ENCODE results near the gene GALNT14.

Gene GALNT14

DNA sequence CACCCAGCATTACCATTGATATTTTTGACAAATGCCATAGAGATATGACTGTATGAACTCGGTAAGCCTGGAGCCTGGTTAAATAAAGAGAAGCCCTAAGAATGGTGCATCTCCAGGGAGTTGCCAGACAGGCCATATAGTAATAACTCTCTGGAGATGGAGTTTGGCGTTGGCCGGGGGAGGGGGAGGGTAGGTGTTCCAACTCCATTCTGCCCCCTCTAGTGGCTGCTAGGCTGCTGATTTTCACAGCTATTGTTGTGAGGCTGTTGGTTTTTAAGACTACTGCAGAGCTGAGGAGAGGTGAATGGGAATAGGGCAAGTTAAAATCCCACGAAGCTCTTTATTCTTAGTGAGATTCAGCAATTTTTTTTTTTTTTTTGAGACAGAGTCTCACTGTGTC, 99.9 kb downstream of the GALNT14 start:
- Histone ChIP-seq H4K20me1 (ENCODE audit: insufficient read depth, low read length, poor library complexity, severe bottlenecking) (no peaks in the 10 kb centered on the region), H3K27me3 (ENCODE audit: insufficient read depth, low read length, poor library complexity, severe bottlenecking) (no peaks in the 10 kb centered on the region), H3K4me2 (ENCODE audit: low read depth, low read length, poor library complexity, severe bottlenecking) (no peak overlapping the region), H2AFZ (ENCODE audit: low read length) (no peak overlapping the region), H3K4me1 (ENCODE audit: insufficient read depth, low read length, poor library complexity, severe bottlenecking) (no peaks in the 10 kb centered on the region), H3K9ac (ENCODE audit: low read depth, low read length, poor library complexity, severe bottlenecking) (no peak overlapping the region), H3K9me2 (replicated peaks; ENCODE audit: low read depth, low read length) (no peaks in the 10 kb centered on the region), H3K79me2 (ENCODE audit: insufficient read depth, low read length) (no peaks in the 10 kb centered on the region), H3K36me3 (ENCODE audit: insufficient read depth, low read length) (no peaks in the 10 kb centered on the region), H3K9me3 (ENCODE audit: insufficient read depth, low read depth, low read length) (peaks cover 14% of the 10 kb centered on the region; the same call in 1 of the 2 replicates), H3K4me3 (ENCODE audit: low read length, poor library complexity, severe bottlenecking) (no peak overlapping the region), H3F3A (ENCODE audit: low read depth) (no peaks in the 10 kb centered on the region)
- TF ChIP-seq, protein P1, sequence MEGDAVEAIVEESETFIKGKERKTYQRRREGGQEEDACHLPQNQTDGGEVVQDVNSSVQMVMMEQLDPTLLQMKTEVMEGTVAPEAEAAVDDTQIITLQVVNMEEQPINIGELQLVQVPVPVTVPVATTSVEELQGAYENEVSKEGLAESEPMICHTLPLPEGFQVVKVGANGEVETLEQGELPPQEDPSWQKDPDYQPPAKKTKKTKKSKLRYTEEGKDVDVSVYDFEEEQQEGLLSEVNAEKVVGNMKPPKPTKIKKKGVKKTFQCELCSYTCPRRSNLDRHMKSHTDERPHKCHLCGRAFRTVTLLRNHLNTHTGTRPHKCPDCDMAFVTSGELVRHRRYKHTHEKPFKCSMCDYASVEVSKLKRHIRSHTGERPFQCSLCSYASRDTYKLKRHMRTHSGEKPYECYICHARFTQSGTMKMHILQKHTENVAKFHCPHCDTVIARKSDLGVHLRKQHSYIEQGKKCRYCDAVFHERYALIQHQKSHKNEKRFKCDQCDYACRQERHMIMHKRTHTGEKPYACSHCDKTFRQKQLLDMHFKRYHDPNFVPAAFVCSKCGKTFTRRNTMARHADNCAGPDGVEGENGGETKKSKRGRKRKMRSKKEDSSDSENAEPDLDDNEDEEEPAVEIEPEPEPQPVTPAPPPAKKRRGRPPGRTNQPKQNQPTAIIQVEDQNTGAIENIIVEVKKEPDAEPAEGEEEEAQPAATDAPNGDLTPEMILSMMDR (conservative IDR thresholded peaks at IDR 0.05; ENCODE audit: low read length), result no peak
- TF ChIP-seq EZH2phosphoT487 (IDR thresholded peaks at IDR 0.05; ENCODE audit: borderline replicate concordance), result no peak

DNA sequence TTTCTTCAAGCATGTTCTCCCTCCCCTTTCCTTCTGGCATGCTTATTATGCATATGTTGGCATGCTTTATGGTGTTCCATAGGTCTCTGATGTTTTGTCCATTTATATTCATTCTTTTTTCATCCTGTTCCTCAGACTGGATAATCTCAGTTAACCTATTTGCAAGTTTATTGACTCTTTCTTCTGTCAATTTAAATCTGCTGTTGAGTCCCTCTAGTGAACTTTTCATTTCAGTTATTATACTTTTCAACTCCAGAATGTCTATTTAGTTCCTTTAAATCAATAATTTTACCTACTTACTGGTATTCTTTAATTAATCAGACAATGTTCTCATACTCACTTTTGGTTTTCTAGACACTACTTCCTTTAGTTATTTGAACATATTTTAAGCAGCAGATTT, 101.2 kb downstream of the GALNT14 start:
- no peaks in the 10 kb centered on the region for H3K79me2 ChIP-seq (ENCODE audit: insufficient read depth, low read length)
- no peaks in the 10 kb centered on the region for H4K20me1 ChIP-seq (ENCODE audit: insufficient read depth, low read length, poor library complexity, severe bottlenecking)
- no peak overlapping the region for H3K9ac ChIP-seq (ENCODE audit: low read depth, low read length, poor library complexity, severe bottlenecking)
- peaks cover 14% of the 10 kb centered on the region; the same call in 1 of the 2 replicates for H3K9me3 ChIP-seq (ENCODE audit: insufficient read depth, low read depth, low read length)
- H3K4me2 ChIP-seq (ENCODE audit: low read depth, low read length, poor library complexity, severe bottlenecking), result no peak overlapping the region
- H3K4me1 ChIP-seq (ENCODE audit: insufficient read depth, low read length, poor library complexity, severe bottlenecking), result no peaks in the 10 kb centered on the region
- no peaks in the 10 kb centered on the region for H3K36me3 ChIP-seq (ENCODE audit: insufficient read depth, low read length)
- no peak overlapping the region for H2AFZ ChIP-seq (ENCODE audit: low read length)
- H3K4me3 ChIP-seq (ENCODE audit: low read length, poor library complexity, severe bottlenecking), result no peak overlapping the region
- TF ChIP-seq, protein P1 (conservative IDR thresholded peaks at IDR 0.05; ENCODE audit: low read length), result no peak
- TF ChIP-seq EZH2phosphoT487 (IDR thresholded peaks at IDR 0.05; ENCODE audit: borderline replicate concordance), result no peak
- no peaks in the 10 kb centered on the region for H3F3A ChIP-seq (ENCODE audit: low read depth)
- H3K27me3 ChIP-seq (ENCODE audit: insufficient read depth, low read length, poor library complexity, severe bottlenecking), result no peaks in the 10 kb centered on the region
- H3K9me2 ChIP-seq (replicated peaks; ENCODE audit: low read depth, low read length), result no peaks in the 10 kb centered on the region

DNA sequence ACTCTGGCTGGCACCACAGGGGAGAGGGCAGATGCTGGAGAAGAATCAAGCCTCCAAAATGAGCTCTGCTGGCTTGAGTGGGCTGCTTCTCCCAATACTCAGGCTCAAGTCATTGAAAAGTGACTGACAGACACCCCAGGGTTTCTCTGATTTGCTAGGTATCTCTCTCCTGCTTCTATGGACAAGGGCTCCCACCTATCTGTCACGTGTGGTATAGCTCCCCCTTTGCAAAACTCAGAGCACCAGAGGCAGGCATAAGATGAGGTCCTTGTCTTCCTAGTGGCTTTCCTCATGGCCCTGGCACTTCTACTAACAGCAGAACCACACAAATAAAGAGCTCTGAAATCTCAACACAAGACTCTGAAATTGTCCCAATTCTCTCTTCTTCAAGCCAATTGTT, 105.2 kb downstream of the GALNT14 start:
- peaks cover 14% of the 10 kb centered on the region; the same call in 1 of the 2 replicates for H3K9me3 ChIP-seq (ENCODE audit: insufficient read depth, low read depth, low read length)
- no peaks in the 10 kb centered on the region for H3K9me2 ChIP-seq (replicated peaks; ENCODE audit: low read depth, low read length)
- no peak for TF ChIP-seq EZH2phosphoT487 (IDR thresholded peaks at IDR 0.05; ENCODE audit: borderline replicate concordance)
- TF ChIP-seq, protein P1 (conservative IDR thresholded peaks at IDR 0.05; ENCODE audit: low read length), result no peak
- no peak overlapping the region for H3K9ac ChIP-seq (ENCODE audit: low read depth, low read length, poor library complexity, severe bottlenecking)
- H3K36me3 ChIP-seq (ENCODE audit: insufficient read depth, low read length), result no peaks in the 10 kb centered on the region
- no peaks in the 10 kb centered on the region for H3K4me1 ChIP-seq (ENCODE audit: insufficient read depth, low read length, poor library complexity, severe bottlenecking)
- no peaks in the 10 kb centered on the region for H3F3A ChIP-seq (ENCODE audit: low read depth)
- H3K4me3 ChIP-seq (ENCODE audit: low read length, poor library complexity, severe bottlenecking), result no peak overlapping the region
- no peak overlapping the region for H2AFZ ChIP-seq (ENCODE audit: low read length)
- H4K20me1 ChIP-seq (ENCODE audit: insufficient read depth, low read length, poor library complexity, severe bottlenecking), result no peaks in the 10 kb centered on the region
- no peak overlapping the region for H3K4me2 ChIP-seq (ENCODE audit: low read depth, low read length, poor library complexity, severe bottlenecking)
- no peaks in the 10 kb centered on the region for H3K79me2 ChIP-seq (ENCODE audit: insufficient read depth, low read length)
- H3K27me3 ChIP-seq (ENCODE audit: insufficient read depth, low read length, poor library complexity, severe bottlenecking), result no peaks in the 10 kb centered on the region
